ENCODE measurements around the gene PRRT3.

The PRRT3 gene

GRCh38 chr3:9949626-9950025 is 2.6 kb downstream of the PRRT3 start:
- Histone ChIP-seq H2AFZ (ENCODE audit: low read depth, low read length) (no peak overlapping the region), H4K20me1 (ENCODE audit: insufficient read depth, low read length) (no peaks in the 10 kb centered on the region), H3K36me3 (replicated peaks; ENCODE audit: low read depth, low read length) (peaks cover 6% of the 10 kb centered on the region), H3K79me2 (ENCODE audit: low read length) (no peaks in the 10 kb centered on the region), H3K4me1 (ENCODE audit: low read length) (peaks cover 12% of the 10 kb centered on the region), H3K9me3 (ENCODE audit: insufficient read depth, low read length) (no peaks in the 10 kb centered on the region), H3K4me2 (ENCODE audit: low read length) (no peak overlapping the region), H3K9ac (ENCODE audit: low read length) (no peak overlapping the region), H3K27ac (ENCODE audit: low read length) (no peak overlapping the region), H3K27me3 (ENCODE audit: low read depth, low read length) (no peaks in the 10 kb centered on the region), H3K4me3 (ENCODE audit: low read length) (no peak overlapping the region)
- no peak for TF ChIP-seq CTCF (IDR thresholded peaks at IDR 0.05; ENCODE audit: low read depth, low read length)
- TF ChIP-seq EZH2phosphoT487 (IDR thresholded peaks at IDR 0.05; ENCODE audit: low read depth), result no peak

- TF ChIP-seq EZH2phosphoT487 (IDR thresholded peaks at IDR 0.05; ENCODE audit: low read depth) (no peak), CTCF (IDR thresholded peaks at IDR 0.05; ENCODE audit: low read depth, low read length) (no peak)
- no peaks in the 10 kb centered on the region for H4K20me1 ChIP-seq (ENCODE audit: insufficient read depth, low read length)
- H3K4me1 ChIP-seq (ENCODE audit: low read length), result peaks cover 12% of the 10 kb centered on the region
- H3K36me3 ChIP-seq (replicated peaks; ENCODE audit: low read depth, low read length), result peaks cover 6% of the 10 kb centered on the region
- no peak overlapping the region for H3K27ac ChIP-seq (ENCODE audit: low read length)
- no peak overlapping the region for H3K4me2 ChIP-seq (ENCODE audit: low read length)
- H3K9ac ChIP-seq (ENCODE audit: low read length), result no peak overlapping the region
- H3K79me2 ChIP-seq (ENCODE audit: low read length), result no peaks in the 10 kb centered on the region
- no peaks in the 10 kb centered on the region for H3K27me3 ChIP-seq (ENCODE audit: low read depth, low read length)
- no peak overlapping the region for H3K4me3 ChIP-seq (ENCODE audit: low read length)
- H2AFZ ChIP-seq (ENCODE audit: low read depth, low read length), result no peak overlapping the region
- no peaks in the 10 kb centered on the region for H3K9me3 ChIP-seq (ENCODE audit: insufficient read depth, low read length)
Measured at GRCh38 chr3:9949115-9949514, 3.1 kb downstream of the PRRT3 start.

GRCh38 chr3:9948586-9948985 is 3.6 kb downstream of the PRRT3 start:
- no peak overlapping the region for H3K4me3 ChIP-seq (ENCODE audit: low read length)
- no peak overlapping the region for H2AFZ ChIP-seq (ENCODE audit: low read depth, low read length)
- no peak overlapping the region for H3K9ac ChIP-seq (ENCODE audit: low read length)
- H3K79me2 ChIP-seq (ENCODE audit: low read length), result no peaks in the 10 kb centered on the region
- peaks cover 12% of the 10 kb centered on the region for H3K4me1 ChIP-seq (ENCODE audit: low read length)
- peaks cover 6% of the 10 kb centered on the region for H3K36me3 ChIP-seq (replicated peaks; ENCODE audit: low read depth, low read length)
- no peak overlapping the region for H3K4me2 ChIP-seq (ENCODE audit: low read length)
- H4K20me1 ChIP-seq (ENCODE audit: insufficient read depth, low read length), result no peaks in the 10 kb centered on the region
- no peaks in the 10 kb centered on the region for H3K9me3 ChIP-seq (ENCODE audit: insufficient read depth, low read length)
- no peak overlapping the region for H3K27ac ChIP-seq (ENCODE audit: low read length)
- H3K27me3 ChIP-seq (ENCODE audit: low read depth, low read length), result no peaks in the 10 kb centered on the region
- TF ChIP-seq EZH2phosphoT487 (IDR thresholded peaks at IDR 0.05; ENCODE audit: low read depth), result no peak

- H4K20me1 ChIP-seq (ENCODE audit: insufficient read depth, low read length), result no peaks in the 10 kb centered on the region
- no peak overlapping the region for H2AFZ ChIP-seq (ENCODE audit: low read depth, low read length)
- peaks cover 12% of the 10 kb centered on the region for H3K4me1 ChIP-seq (ENCODE audit: low read length)
- no peak overlapping the region for H3K27ac ChIP-seq (ENCODE audit: low read length)
- no peaks in the 10 kb centered on the region for H3K27me3 ChIP-seq (ENCODE audit: low read depth, low read length)
- no peaks in the 10 kb centered on the region for H3K9me3 ChIP-seq (ENCODE audit: insufficient read depth, low read length)
- no peak overlapping the region for H3K9ac ChIP-seq (ENCODE audit: low read length)
- no peak overlapping the region for H3K4me2 ChIP-seq (ENCODE audit: low read length)
- peaks cover 6% of the 10 kb centered on the region for H3K36me3 ChIP-seq (replicated peaks; ENCODE audit: low read depth, low read length)
- no peaks in the 10 kb centered on the region for H3K79me2 ChIP-seq (ENCODE audit: low read length)
- TF ChIP-seq EZH2phosphoT487 (IDR thresholded peaks at IDR 0.05; ENCODE audit: low read depth) (no peak), CTCF (IDR thresholded peaks at IDR 0.05; ENCODE audit: low read depth, low read length) (no peak)
- H3K4me3 ChIP-seq (ENCODE audit: low read length), result no peak overlapping the region
Measured at GRCh38 chr3:9947025-9947995, 4.9 kb downstream of the PRRT3 start.
